A673 (cell line): ENCODE measurements around the gene DIP2B.

Experiments
- EZH2 ChIP-seq: fragments of 200-600 bp; sonication (generic); IDR thresholded peaks from 2 replicates; pipeline ENCODE4 v1.6.1; 2017; ENCODE audit warnings: borderline replicate concordance, low read depth, mild to moderate bottlenecking, mixed read lengths, antibody characterized with exemption, low read length; ENCODE audit not compliant: poor library complexity, severe bottlenecking
- TF ChIP-seq, protein P1 (sequence below): fragments of 300-800, 200-600 bp; sonication (generic); conservative IDR thresholded peaks from 2 replicates; pipeline ENCODE4 v1.5.1; 2017; ENCODE audit warnings: low read depth, mild to moderate bottlenecking, antibody characterized with exemption, low read length, moderate library complexity, mixed read lengths

DNA sequence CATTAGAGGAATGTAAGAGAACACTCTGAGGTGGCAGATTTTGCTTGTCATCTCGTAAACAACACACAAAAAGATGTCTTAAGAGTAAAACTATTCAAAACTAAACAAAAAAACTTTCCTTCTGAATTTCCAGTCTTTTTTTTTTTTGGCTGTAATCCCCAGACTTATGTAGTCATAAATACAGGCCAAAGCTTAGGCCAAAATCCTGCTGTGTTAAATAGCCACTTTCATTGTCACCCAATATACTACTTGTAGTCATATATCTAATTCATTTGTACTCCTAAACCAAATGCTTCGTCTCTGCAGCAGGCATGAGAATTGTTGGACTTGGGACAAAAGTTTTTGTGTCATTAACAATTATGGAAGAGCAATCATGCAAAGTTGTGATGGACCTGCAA lies 155.6 kb downstream of the DIP2B start:
- TF ChIP-seq, protein P1, sequence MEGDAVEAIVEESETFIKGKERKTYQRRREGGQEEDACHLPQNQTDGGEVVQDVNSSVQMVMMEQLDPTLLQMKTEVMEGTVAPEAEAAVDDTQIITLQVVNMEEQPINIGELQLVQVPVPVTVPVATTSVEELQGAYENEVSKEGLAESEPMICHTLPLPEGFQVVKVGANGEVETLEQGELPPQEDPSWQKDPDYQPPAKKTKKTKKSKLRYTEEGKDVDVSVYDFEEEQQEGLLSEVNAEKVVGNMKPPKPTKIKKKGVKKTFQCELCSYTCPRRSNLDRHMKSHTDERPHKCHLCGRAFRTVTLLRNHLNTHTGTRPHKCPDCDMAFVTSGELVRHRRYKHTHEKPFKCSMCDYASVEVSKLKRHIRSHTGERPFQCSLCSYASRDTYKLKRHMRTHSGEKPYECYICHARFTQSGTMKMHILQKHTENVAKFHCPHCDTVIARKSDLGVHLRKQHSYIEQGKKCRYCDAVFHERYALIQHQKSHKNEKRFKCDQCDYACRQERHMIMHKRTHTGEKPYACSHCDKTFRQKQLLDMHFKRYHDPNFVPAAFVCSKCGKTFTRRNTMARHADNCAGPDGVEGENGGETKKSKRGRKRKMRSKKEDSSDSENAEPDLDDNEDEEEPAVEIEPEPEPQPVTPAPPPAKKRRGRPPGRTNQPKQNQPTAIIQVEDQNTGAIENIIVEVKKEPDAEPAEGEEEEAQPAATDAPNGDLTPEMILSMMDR = no peak
- TF ChIP-seq EZH2 = no peak
